ENCODE data around the gene OR5B21.

GRCh38 chr11:58471892-58472291 lies 36.0 kb downstream of the OR5B21 start:
- TF ChIP-seq, protein P1, sequence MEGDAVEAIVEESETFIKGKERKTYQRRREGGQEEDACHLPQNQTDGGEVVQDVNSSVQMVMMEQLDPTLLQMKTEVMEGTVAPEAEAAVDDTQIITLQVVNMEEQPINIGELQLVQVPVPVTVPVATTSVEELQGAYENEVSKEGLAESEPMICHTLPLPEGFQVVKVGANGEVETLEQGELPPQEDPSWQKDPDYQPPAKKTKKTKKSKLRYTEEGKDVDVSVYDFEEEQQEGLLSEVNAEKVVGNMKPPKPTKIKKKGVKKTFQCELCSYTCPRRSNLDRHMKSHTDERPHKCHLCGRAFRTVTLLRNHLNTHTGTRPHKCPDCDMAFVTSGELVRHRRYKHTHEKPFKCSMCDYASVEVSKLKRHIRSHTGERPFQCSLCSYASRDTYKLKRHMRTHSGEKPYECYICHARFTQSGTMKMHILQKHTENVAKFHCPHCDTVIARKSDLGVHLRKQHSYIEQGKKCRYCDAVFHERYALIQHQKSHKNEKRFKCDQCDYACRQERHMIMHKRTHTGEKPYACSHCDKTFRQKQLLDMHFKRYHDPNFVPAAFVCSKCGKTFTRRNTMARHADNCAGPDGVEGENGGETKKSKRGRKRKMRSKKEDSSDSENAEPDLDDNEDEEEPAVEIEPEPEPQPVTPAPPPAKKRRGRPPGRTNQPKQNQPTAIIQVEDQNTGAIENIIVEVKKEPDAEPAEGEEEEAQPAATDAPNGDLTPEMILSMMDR (IDR thresholded peaks at IDR 0.05) = no peak
- TF ChIP-seq ZFX (IDR thresholded peaks at IDR 0.05; ENCODE audit: borderline replicate concordance) = no peak

All from 22Rv1 (cell line).